GM18519 (cell line): Measurements from ENCODE around the gene HSD11B1.

Experiments
- ATAC-seq: cut with Tn5 transposase; IDR thresholded peaks from one replicate; pipeline ENCODE4 v1.9.1; 2021; ENCODE audit warnings: mild to moderate bottlenecking, moderate library complexity; ENCODE audit not compliant: unreplicated experiment, low FRiP score

The HSD11B1 gene

DNA sequence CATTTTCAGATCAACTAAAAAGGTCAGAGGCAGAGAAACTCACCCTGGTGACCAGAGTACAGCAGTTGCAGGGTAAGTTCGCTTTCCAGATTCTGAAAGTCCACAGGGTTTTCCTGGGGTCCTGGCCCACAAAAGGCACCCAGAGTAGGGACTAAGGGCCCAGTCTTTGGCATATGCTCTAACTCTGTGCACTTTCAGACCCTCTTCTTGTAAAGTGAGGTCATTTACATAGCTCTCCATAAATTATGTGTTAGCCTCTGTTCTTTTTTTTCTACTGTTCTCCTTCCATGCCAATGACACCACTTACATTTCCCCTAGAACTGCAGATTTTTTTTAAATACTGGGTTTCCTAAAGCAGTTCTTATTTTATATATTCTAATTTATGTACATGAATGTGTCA, 73.5 kb downstream of the HSD11B1 start:
- no peak for ATAC-seq

DNA sequence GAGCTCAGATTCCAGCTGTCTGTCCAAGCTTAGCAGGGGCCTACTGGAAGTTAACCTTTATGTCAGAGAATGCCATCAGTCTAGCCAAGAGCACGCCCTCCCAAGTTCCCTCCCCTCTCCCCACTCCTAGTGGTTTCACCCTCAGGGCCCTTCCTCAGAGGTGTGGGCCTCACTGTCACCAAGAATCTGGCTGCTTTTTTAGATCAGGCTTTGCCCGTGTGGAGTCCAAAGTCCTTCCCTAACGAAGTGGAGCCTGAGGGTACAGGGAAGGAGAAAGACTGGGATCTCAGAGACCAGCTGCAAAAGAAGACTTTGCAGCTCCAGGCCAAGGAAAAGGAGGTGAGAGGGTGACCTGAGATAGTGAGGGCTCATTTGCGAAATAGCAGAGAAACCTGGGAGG, 75.6 kb downstream of the HSD11B1 start:
- no peak for ATAC-seq

DNA sequence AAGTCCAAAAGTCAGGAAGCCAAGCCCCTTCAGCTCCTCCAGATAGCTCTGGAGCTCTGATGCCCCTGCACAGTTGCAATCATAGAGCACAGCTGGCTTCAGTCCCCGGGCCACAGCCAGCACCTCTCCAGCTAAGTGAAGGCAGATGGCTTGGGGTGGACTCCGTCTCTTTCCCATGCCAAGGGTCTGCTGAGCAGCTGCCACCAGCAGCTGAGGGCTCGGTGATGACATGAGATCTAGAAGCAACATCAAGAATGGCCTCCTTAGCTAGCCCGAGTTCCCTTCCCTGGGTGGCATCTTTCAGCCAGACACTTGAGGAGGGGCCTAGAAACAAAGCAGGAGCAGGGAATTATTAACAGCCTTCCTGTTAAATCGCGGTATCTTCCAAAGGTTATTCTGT, 78.7 kb downstream of the HSD11B1 start:
- ATAC-seq, result no peak
